GM12875 (cell line): Measurements from ENCODE around the gene FBXO21.
"Not testable (repeated sequence)": the region's sequence is repeated elsewhere in the genome, so short reads cannot be mapped to it uniquely, and the experiment has no call there.

Experiments used
- H3K4me3 ChIP-seq: one replicate; pipeline ENCODE4 v1.5.1; 2011; ENCODE audit warnings: low read depth, low read length, control low read depth
- TF ChIP-seq, protein P1 (sequence below): IDR thresholded peaks from 2 replicates; pipeline ENCODE4 v1.5.1; 2011; ENCODE audit warnings: low read depth, mild to moderate bottlenecking, control low read depth, inconsistent platforms, low read length, moderate library complexity, borderline replicate concordance; ENCODE audit not compliant: insufficient read depth

Gene FBXO21

DNA sequence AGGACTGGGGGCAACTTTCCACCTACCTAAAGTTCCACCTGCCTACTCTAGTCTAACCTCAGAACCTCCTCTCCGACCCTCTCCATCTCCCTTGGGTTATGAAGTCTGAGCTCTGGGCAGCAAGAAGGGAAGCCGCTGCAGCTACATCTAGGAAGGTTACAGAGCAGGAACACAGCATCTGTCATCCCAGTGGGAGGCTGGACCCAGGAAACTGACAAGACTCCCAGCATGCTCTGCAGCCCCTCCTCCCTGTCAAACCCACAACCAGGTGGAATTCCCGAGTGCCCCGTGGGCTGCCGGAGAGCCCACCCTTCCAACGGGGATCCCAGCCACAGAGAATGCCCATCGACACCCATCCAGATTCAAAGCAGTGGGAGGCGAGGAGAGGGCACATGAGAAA is 93.1 kb downstream of the FBXO21 start:
- H3K4me3 ChIP-seq: no peak overlapping the region
- TF ChIP-seq, protein P1, sequence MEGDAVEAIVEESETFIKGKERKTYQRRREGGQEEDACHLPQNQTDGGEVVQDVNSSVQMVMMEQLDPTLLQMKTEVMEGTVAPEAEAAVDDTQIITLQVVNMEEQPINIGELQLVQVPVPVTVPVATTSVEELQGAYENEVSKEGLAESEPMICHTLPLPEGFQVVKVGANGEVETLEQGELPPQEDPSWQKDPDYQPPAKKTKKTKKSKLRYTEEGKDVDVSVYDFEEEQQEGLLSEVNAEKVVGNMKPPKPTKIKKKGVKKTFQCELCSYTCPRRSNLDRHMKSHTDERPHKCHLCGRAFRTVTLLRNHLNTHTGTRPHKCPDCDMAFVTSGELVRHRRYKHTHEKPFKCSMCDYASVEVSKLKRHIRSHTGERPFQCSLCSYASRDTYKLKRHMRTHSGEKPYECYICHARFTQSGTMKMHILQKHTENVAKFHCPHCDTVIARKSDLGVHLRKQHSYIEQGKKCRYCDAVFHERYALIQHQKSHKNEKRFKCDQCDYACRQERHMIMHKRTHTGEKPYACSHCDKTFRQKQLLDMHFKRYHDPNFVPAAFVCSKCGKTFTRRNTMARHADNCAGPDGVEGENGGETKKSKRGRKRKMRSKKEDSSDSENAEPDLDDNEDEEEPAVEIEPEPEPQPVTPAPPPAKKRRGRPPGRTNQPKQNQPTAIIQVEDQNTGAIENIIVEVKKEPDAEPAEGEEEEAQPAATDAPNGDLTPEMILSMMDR: no peak

DNA sequence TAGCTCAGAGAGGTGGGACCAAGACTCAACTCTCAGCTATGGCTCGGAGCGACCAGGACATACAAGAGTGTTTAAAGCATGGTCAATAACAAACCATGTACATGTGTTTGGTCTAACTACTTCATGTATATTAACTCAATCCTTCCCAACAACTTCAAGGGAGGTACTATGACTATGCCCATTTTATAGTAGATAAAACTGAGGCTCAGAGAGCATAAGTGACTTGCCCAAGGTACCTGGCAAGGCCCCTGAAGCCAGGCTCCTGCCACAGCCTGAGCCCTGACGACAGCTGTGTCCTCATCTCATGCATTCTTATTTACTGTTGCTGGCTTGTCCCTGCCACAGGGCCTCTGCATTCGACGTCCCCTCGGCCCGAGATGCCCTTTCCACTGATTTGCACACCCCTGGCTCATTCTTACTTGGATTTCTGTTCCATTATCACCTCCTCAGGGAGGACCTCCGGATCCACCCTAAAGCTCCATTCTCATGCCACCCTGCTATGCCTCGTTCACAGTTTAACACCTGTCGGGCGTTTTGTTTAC is 93.7 kb downstream of the FBXO21 start:
- TF ChIP-seq, protein P1: no peak
- H3K4me3 ChIP-seq: no peak overlapping the region

DNA sequence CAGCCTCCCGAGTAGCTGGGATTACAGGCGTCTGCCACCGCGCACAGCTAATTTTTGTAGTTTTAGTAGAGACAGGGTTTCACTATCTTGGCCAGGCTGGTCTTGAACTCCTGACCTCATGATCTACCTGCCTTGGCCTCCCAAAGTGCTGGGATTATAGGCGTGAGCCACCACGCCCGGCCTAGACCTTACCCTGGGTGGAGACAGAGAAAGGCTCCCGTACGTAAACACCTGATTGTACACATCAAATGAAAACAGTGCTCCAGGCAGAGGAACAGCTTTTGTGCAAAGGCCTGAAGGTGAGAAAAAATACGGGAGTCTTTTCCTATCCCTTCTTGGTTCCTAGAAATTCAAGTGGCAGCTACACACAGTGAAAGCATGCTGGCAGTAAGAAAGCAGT is 95.1 kb downstream of the FBXO21 start:
- H3K4me3 ChIP-seq: not testable (repeated sequence)

DNA sequence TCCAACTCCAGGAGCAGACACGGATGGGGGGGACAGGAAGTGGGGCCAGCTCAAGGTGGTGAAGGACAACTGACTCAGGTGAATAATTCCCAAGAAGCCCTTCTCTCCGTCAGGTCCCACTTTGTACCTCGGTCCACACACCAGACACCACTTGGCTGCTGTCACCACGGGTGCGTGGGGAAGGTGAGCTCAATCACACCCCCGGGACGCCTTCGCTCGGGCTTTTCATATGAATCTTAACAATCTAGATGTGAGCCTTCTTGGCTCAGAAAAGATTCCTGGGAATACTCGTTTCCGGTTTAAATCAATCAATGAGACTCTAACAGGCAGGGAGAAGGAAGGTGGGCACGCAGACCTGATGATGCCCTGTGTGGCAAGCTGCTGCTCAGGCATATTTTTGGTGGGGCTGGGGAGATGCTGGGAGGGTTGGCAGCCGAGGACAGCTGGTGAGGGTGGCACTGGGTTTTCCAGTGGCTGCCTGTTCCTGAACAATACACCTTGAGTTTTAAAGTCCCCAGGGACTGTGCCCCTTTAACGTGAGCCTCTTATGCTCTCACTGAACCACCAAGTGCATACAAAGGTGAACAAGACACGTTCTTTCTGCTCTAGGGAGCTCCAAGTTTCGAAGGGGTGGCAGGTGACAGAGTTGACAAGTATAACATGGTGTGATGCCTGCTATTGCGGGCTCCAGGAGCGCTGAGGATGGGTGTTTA is 96.2 kb downstream of the FBXO21 start:
- TF ChIP-seq, protein P1: no peak
- no peak overlapping the region for H3K4me3 ChIP-seq

DNA sequence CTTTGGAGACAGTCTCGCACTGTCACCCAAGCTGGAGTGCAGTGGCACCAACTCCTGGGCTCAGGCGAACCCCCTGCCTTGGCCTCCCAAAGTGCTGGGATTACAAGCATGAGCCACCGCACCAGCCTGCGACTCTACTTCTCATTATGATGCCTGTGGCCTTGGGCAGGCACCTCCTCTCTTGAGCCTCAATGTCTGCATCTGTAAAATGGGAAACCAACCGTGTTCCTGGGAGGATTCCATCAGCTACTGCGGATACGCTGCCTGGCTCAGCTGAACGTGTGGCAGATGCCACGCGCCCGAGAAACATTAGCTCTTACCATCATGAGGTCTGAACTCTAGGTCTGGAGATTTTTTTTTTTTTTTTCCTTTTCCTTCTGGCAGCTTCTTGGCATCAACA is 96.8 kb downstream of the FBXO21 start:
- TF ChIP-seq, protein P1: no peak

DNA sequence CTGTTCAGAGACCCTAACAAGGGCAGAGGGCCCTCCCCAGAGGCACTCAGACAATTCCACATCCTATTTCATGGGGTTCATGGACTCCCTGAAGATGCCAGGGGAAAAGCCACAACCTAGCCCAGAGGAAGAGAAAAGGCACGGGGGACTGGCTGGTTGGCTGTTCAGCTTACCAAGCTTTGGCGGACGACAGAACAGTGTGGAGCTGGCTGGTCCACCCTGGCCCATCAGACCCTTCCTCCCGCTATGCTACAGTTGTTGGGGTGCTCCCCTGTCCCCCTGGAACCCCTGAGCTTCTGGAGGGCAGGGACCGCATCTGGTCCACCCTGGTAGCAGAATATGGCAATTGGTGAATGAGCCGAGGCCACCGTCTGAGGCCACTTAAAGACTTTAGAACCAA is 97.4 kb downstream of the FBXO21 start:
- TF ChIP-seq, protein P1: no peak
- no peak overlapping the region for H3K4me3 ChIP-seq

More for the DNA sequence above, 96.8 kb downstream of the FBXO21 start:
- no peak overlapping the region for H3K4me3 ChIP-seq

DNA sequence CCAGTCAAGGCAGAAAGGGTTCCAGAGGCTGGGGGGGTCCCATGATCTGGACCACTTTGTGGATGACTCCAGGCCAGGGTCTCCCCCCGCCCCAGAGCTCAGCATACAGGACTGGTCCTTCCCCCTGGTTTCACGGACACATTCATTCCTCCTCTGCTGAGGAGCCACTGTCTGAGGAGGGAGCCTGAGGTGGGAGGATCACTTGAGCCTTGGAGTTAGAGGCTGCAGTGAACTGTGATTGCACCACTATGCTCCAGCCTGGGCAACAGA is 97.8 kb downstream of the FBXO21 start:
- TF ChIP-seq, protein P1: no peak

More for the DNA sequence above, 97.8 kb downstream of the FBXO21 start:
- no peak overlapping the region for H3K4me3 ChIP-seq
